Right renal pelvis (tissue), 4 donors: ENCODE data around the gene RPS14. TPM values are rescaled to one million over a fixed set of nuclear protein-coding genes. Genes with fewer than 3 reads are reported as not detected.

ENCODE experiments used
- DNase-seq, 4 donors: peaks; one replicate each; pipeline ENCODE4 v3.0.0-alpha.2; 2013; ENCODE audit warnings: low read depth in 4 of 4, low spot score in 3 of 4, missing footprints in 1 of 4
- polyA plus RNA-seq, 4 donors: library from polyadenylated mRNA; unstranded; fragments of 120-200 nt; gene quantifications; one replicate each; pipeline ENCODE4 v1.2.1, GENCODE V29; 2013; ENCODE audit not compliant: insufficient read length in 4 of 4

RPS14 gene
- 1,000 to 10,000 TPM; 1,712 to 2,075 (median 1,946) TPM for polyA plus RNA-seq

GRCh38 chr5:150449517-150450339, at the start of gene RPS14:
RPS14 (minus strand) TSS chr5:150449739; CDS start chr5:150447733, 2,006 bp downstream.
- peak; percentile 90 to 100 (median 92) for DNase-seq

DNA sequence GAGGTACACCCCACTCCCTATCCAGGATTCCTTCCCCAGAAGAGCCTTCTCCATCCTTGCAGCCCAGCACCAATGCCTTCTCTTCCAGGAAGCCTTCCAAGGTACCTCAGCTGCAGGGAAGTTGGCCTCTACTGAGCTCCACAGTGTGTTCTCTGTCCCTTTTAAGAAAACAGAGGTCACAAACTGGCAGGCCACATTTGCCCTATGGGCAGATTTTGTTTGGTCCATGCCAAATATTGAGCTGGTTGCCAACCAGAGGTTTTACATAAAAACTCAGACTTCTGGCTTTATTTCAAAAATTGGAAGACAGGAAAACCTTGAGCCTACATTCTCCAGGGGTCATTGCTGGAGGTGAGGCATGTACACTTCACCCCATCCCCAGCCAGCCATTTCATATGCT, 49.4 kb upstream of the RPS14 start:
- DNase-seq: no peak

- no peak for DNase-seq
Measured at GRCh38 chr5:150498501-150498900, 49.0 kb upstream of the RPS14 start.

DNA sequence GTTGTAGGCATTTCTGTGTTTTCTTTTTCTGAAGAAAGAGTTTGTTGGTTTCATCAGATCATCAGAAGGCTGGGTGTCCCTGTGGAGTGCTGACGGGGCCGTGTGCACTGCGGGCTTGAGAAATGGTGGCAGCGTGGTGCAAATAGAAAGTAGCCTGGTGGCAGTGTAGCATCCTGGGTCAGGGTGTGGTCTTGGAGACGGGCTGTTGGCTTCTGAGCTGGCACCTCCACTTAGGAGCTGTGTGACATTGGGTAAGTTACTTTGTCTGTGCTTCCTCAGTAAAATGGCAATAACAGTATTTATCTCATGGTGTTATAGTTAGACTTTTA, 48.4 kb upstream of the RPS14 start:
- no peak for DNase-seq

DNA sequence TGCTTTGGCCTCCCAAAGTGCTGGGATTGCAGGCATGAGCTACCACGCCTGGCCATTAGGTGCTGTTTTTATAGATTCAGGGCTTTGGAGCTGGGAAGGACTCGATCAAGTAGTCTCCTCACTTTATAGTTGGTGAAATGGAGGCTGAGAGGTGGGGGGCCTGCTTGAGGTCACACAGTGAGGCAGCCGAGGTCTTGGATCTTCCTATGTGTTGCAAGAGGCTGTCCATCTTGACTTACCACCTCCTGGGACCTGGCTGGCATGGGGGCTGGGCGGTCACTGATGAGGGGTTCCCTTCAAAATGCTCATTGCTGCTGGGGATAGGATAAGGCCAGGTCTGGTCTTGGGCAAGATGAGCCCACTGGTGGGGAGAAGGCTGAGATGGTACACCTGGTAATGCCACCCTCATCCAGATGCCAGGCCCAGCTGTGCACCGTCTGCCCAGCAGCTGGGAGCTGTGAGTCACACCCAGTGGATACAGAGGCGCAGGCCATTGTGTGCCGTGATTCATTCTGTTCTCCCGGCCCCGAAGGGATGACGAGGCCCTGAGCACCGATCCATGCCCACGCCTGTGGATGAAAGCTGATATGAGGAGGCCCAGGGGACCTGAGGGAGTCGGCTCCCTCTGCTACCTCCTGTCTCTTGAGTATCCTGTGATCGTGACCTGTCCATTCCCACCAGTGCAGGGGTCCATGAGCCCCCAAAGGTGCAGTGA, 47.9 kb upstream of the RPS14 start:
- no peak for DNase-seq

DNA sequence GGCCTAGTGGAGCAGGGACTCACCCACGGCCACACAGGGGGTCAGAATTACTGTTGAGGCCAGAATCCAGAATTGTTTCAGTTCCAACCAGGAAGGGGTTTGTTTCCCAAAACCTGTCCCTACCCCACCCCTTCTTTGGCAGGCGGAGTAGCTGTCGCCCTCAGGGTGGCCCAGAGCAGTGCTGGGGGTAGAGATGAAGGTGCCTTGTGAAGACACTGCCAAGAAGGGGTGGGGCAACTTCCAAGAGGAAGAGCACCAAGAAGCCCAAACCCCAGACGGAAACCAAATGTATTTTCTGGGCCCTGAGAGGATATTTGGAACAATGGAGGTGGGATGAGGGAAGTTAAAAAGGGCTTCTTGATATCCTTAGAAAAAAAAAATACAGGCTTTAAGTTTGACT, 47.0 kb upstream of the RPS14 start:
- no peak for DNase-seq

- DNase-seq: no peak
Measured at GRCh38 chr5:150496098-150496497, 46.6 kb upstream of the RPS14 start.

GRCh38 chr5:150492621-150493020, 43.1 kb upstream of the RPS14 start:
- no peak for DNase-seq

- DNase-seq: no peak
Measured at GRCh38 chr5:150491876-150492275, 42.3 kb upstream of the RPS14 start.

- no peak for DNase-seq
Measured at GRCh38 chr5:150490754-150491153, 41.2 kb upstream of the RPS14 start.

DNA sequence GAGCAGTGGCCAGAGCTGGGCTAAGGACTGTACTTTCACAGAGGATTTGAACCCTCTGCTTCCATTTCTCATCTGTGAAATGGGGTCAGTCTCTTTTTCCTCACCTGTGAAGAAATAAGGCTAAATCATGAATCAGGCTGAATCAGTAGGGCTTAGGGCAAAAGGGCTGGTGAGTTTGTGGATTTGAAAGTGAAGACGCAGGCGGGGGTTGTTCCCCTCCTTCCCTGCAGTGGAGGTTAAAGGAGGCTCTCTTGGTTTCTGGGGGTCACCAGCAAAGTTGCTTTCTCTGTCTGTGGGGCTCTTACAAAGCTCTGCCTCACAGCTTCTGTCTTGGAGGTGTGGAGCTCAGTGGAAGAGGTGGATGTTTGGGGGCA, 40.7 kb upstream of the RPS14 start:
- DNase-seq: no peak

DNA sequence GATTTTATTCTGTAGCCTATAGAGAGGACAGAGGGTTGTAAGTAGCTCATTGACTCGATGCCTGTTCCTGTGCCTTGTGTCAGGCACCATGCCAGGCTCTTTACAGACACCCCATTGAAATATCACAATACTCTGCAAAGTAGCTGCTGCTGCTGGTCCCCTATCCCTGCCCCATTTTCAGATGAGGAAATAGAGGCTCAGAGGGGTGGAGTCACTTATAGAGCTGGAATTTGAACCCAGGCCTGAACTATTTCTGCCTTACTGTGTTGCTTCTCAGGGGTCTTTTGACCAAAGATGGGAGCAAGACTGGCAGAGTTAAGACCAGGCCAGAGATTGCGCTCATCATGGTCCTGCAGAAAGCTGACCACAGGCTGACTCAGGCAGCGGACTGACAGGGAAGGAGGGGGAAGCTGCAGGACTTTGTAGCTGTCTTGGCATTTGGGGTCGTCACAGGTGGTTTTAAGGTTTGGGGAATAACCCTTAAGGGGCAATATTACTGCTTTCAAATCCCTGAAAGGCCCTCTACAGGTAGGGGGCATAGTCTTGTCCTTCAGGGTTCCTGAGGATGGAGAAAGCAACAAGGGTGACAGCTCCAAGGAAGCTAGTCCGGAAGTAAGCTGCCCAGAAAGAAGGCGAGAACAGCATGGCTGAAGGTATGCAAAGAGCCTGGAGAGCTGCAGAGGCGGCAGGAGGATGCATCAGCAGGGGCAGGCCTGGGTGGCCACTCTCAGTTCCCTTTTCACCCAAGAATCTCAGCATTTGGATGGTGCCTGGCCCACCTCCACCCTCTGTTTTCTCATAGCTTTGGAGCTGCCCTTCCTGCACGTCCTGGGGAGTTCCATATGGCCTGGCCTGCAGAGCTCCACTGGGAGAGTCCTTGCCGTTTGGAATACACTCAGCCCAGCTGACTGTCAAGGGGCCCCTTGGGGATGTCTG, 40.1 kb upstream of the RPS14 start:
- DNase-seq: no peak

- no peak for DNase-seq
Measured at GRCh38 chr5:150488519-150489359, 39.2 kb upstream of the RPS14 start.

DNA sequence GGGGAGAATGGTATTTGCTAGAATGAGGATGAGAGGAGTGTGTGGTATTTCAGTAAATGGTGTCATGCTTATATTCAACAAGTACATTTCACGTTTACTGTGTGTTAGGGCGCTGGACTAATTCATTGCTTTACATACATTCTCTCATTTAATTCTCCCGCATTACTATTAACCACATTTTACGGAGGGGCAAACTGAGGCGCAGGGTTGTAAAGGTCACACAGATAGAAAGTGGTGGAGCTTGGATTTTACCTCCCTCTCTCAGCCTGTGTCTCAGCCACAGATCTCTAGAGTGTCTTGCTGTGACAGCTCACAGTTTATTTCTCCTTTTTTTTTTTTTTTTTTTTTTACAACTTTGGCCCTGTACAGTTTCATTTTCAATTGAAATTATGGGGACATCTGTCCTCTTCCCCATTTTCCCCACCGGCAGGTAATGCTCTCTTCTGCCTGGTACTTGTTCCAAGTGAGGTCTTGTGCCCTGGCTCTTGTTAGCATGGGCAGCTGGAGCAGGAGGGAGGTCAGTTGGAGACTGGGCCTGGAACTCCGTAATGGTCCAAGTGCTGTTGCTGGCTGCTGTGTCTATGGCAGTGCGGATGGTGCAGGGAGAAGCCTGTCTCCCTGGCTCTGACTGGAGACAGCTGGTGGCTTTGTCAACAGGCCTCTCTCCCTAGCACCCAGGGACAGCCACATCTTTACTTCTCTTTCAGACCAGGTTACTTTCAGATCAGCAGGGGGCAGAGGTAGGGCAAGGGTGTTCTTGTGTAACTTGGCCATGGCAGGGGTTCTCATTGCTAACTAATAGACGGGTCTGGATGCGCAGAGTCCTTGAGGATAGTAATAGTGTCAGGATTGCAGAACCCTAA, 37.9 kb upstream of the RPS14 start:
- no peak for DNase-seq

- DNase-seq: peak in 3 of 4 donors; percentile 68 to 74 (median 69)
Measured at GRCh38 chr5:150486402-150487198, 37.1 kb upstream of the RPS14 start.

GRCh38 chr5:150485693-150486401, 36.3 kb upstream of the RPS14 start:
- DNase-seq: no peak

DNA sequence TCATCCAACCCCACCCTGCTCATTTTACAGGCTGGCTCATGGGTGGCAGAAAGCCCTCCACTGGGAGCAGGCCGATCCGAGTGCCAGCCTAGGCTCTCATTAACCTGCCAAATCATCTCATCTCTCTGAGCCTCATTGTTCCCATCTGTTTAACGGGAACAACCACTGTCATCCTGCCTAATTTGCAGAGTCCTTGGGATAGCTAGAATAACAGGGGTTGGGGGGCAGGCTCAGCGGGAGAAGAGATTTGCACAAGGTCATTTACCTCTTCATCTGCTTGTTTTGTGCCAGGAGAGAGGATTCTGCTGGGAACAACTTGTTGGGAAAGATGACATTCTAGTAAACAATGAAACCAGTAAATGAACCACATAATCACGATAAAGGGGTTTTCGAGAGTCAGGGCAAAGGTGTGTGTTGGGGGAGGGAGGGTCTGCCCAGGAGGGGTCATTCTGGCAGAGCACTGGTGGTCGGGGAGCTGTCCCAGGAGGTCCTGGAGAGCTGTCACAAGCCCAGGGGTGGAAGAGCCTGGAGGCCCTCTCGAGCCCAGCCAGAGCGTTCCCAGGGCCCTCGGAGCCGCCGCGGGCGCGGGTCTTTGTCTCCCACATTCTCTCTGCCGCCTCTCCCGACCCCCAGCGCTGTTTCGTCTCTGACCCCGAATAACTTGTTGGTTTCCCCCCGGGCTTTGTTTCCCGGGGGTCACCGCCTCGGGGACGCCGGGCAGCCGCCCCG, 35.6 kb upstream of the RPS14 start:
- no peak for DNase-seq
